Thymus (tissue), 11 donors: ENCODE data around the gene CNKSR1. TPM values are rescaled to one million over a fixed set of nuclear protein-coding genes. Genes with fewer than 3 reads are reported as not detected.

ENCODE experiments used
- DNase-seq, 9 donors: peaks; one replicate each; pipeline ENCODE4 v3.0.0-alpha.2; 2013; ENCODE audit warnings: low spot score in 9 of 9, low read depth in 6 of 9, missing footprints in 1 of 9
- H3K27ac ChIP-seq, 2 donors: one replicate each; pipeline ENCODE4 v1.5.1; 2013; ENCODE audit warnings: control low read depth in 1 of 2, low read depth in 1 of 2, low read length in 1 of 2, mild to moderate bottlenecking in 1 of 2, moderate library complexity in 1 of 2
- H3K27me3 ChIP-seq, 2 donors: one replicate each; pipeline ENCODE4 v1.5.1; 2013; ENCODE audit warnings: low read length in 1 of 2; ENCODE audit not compliant: control insufficient read depth in 2 of 2, insufficient read depth in 1 of 2
- H3K36me3 ChIP-seq, 2 donors: one replicate each; pipeline ENCODE4 v1.5.1; 2013; ENCODE audit warnings: low read length in 1 of 2, mild to moderate bottlenecking in 1 of 2, moderate library complexity in 1 of 2; ENCODE audit not compliant: control insufficient read depth in 2 of 2, insufficient read depth in 2 of 2
- H3K4me1 ChIP-seq, 2 donors: one replicate each; pipeline ENCODE4 v1.5.1; 2013; ENCODE audit warnings: low read length in 2 of 2; ENCODE audit not compliant: control insufficient read depth in 2 of 2, insufficient read depth in 2 of 2
- H3K4me3 ChIP-seq, 2 donors: one replicate each; pipeline ENCODE4 v1.5.1; 2013; ENCODE audit warnings: low read length in 2 of 2, control low read depth in 1 of 2, mild to moderate bottlenecking in 1 of 2
- H3K9me3 ChIP-seq, 2 donors: one replicate each; pipeline ENCODE4 v1.5.1; 2013; ENCODE audit warnings: low read length in 1 of 2, mild to moderate bottlenecking in 1 of 2; ENCODE audit not compliant: control insufficient read depth in 2 of 2, insufficient read depth in 1 of 2
- WGBS: extraction: QIAGEN DNeasy Blood & Tissue Kit; methylation state at CpG from one replicate; pipeline ENCODE4 v1.1.7; 2013; 5-methylcytosine and 5-hydroxymethylcytosine counted together
- polyA plus RNA-seq: library from polyadenylated mRNA; stranded (reverse); fragments of 200-250 nt; gene quantifications from one replicate; pipeline ENCODE4 v1.2.3, GENCODE V29; 2013
- total RNA-seq: library from RNA; stranded (reverse); fragments of 120-200 nt; gene quantifications from one replicate; pipeline ENCODE4 v1.2.4, GENCODE V29; 2013
- donor health status: healthy.

CNKSR1 gene
- total and polyA plus RNA-seq, 2 donors = 1.1 to 9.5 TPM

GRCh38 chr1:26175346-26175745 is 1.9 kb upstream of the CNKSR1 start:
- DNase-seq = no peak
- H3K36me3 ChIP-seq = peaks cover 2 to 3% of the 10 kb centered on the region in 2 donors
- H3K27ac ChIP-seq = no peak overlapping the region
- no peaks in the 10 kb centered on the region for H3K9me3 ChIP-seq
- WGBS = 98% methylated on average over 8 of the region's 8 CpGs
- peaks cover 2 to 5% of the 10 kb centered on the region in 2 donors for H3K4me1 ChIP-seq
- H3K27me3 ChIP-seq = peaks cover 0 to 3% of the 10 kb centered on the region in 2 donors
- no peak overlapping the region for H3K4me3 ChIP-seq

- Histone ChIP-seq H3K36me3 (no peaks in the 10 kb centered on the region), H3K9me3 (peaks cover 0 to 5% of the 10 kb centered on the region in 2 donors), H3K27ac (no peak overlapping the region), H3K4me1 (no peaks in the 10 kb centered on the region), H3K27me3 (no peaks in the 10 kb centered on the region), H3K4me3 (no peak overlapping the region)
- 96% methylated on average over 4 of the region's 4 CpGs for WGBS
- no peak for DNase-seq
Measured at GRCh38 chr1:26180010-26180506, 2.8 kb downstream of the CNKSR1 start.

- Histone ChIP-seq H3K36me3 (no peaks in the 10 kb centered on the region), H3K27me3 (no peaks in the 10 kb centered on the region), H3K27ac (no peak overlapping the region), H3K9me3 (peaks cover 0 to 5% of the 10 kb centered on the region in 2 donors), H3K4me3 (no peak overlapping the region), H3K4me1 (no peaks in the 10 kb centered on the region)
- no peak for DNase-seq
- 89% methylated on average over 9 of the region's 9 CpGs for WGBS
Measured at GRCh38 chr1:26181586-26182382, 4.5 kb downstream of the CNKSR1 start.

GRCh38 chr1:26182383-26182696 is 5.0 kb downstream of the CNKSR1 start:
- H3K27ac ChIP-seq = no peak overlapping the region
- 94% methylated on average over 7 of the region's 7 CpGs for WGBS
- no peak for DNase-seq
- no peaks in the 10 kb centered on the region for H3K4me1 ChIP-seq
- peaks cover 0 to 5% of the 10 kb centered on the region in 2 donors for H3K9me3 ChIP-seq
- no peaks in the 10 kb centered on the region for H3K36me3 ChIP-seq
- H3K27me3 ChIP-seq = no peaks in the 10 kb centered on the region
- H3K4me3 ChIP-seq = no peak overlapping the region

GRCh38 chr1:26184086-26184485 is 6.8 kb downstream of the CNKSR1 start:
- H3K27me3 ChIP-seq = no peaks in the 10 kb centered on the region

GRCh38 chr1:26184883-26185282 is 7.6 kb downstream of the CNKSR1 start:
- Histone ChIP-seq H3K27me3 (no peaks in the 10 kb centered on the region), H3K4me1 (no peaks in the 10 kb centered on the region), H3K9me3 (peaks cover 0 to 5% of the 10 kb centered on the region in 2 donors), H3K27ac (no peak overlapping the region), H3K4me3 (no peak overlapping the region), H3K36me3 (no peaks in the 10 kb centered on the region)
- 99% methylated on average over 21 of the region's 21 CpGs for WGBS
- no peak for DNase-seq

More at GRCh38 chr1:26184086-26184485, 6.8 kb downstream of the CNKSR1 start:
- no peaks in the 10 kb centered on the region for H3K4me1 ChIP-seq
- no peak overlapping the region for H3K27ac ChIP-seq
- H3K9me3 ChIP-seq = peaks cover 0 to 5% of the 10 kb centered on the region in 2 donors
- H3K36me3 ChIP-seq = no peaks in the 10 kb centered on the region
- WGBS = 96% methylated on average over 7 of the region's 7 CpGs
- no peak overlapping the region for H3K4me3 ChIP-seq
- no peak for DNase-seq

GRCh38 chr1:26187882-26188281 is 10.6 kb downstream of the CNKSR1 start:
- Histone ChIP-seq H3K27me3 (no peaks in the 10 kb centered on the region), H3K9me3 (peaks cover 0 to 4% of the 10 kb centered on the region in 2 donors), H3K4me3 (no peak overlapping the region), H3K27ac (no peak overlapping the region), H3K4me1 (peaks cover 0 to 6% of the 10 kb centered on the region in 2 donors), H3K36me3 (no peaks in the 10 kb centered on the region)
- WGBS = 97% methylated on average over 6 of the region's 6 CpGs
- no peak for DNase-seq

GRCh38 chr1:26188477-26188876 is 11.2 kb downstream of the CNKSR1 start:
- Histone ChIP-seq H3K4me1 (peaks cover 0 to 6% of the 10 kb centered on the region in 2 donors), H3K9me3 (no peaks in the 10 kb centered on the region), H3K27me3 (no peaks in the 10 kb centered on the region), H3K27ac (no peak overlapping the region), H3K36me3 (no peaks in the 10 kb centered on the region), H3K4me3 (no peak overlapping the region)
- no peak for DNase-seq
- WGBS = 95% methylated on average over 8 of the region's 8 CpGs

- no peaks in the 10 kb centered on the region for H3K9me3 ChIP-seq
- WGBS = 95% methylated on average over 6 of the region's 6 CpGs
- H3K27me3 ChIP-seq = no peaks in the 10 kb centered on the region
- H3K4me1 ChIP-seq = peaks cover 0 to 6% of the 10 kb centered on the region in 2 donors
- H3K4me3 ChIP-seq = no peak overlapping the region
- no peak overlapping the region for H3K27ac ChIP-seq
- no peaks in the 10 kb centered on the region for H3K36me3 ChIP-seq
- DNase-seq = no peak
Measured at GRCh38 chr1:26189331-26189730, 12.0 kb downstream of the CNKSR1 start.
